SU-DHL-6 (cell line): ENCODE data around the gene CLTC.

ENCODE experiments used
- CTCF ChIP-seq: fragments of 200-600 bp; sonication (generic); IDR thresholded peaks from one replicate; pipeline ENCODE4 v1.5.1; 2017; ENCODE audit warnings: antibody characterized with exemption, mild to moderate bottlenecking, low read length, moderate library complexity; ENCODE audit not compliant: insufficient read depth, poor library complexity, severe bottlenecking
- EZH2phosphoT487 ChIP-seq: fragments of 200-600 bp; sonication (generic), shearing (Covaris generic); conservative IDR thresholded peaks from 2 replicates; pipeline ENCODE4 v1.6.1; 2018; ENCODE audit warnings: mild to moderate bottlenecking, antibody characterized with exemption, low read length, moderate library complexity, mixed read lengths

- no peak for TF ChIP-seq CTCF
- no peak for TF ChIP-seq EZH2phosphoT487
Measured at GRCh38 chr17:59671386-59671785, 51.7 kb downstream of the CLTC start.
